ENCODE data around the gene F8A1. TPM values are rescaled to one million over a fixed set of nuclear protein-coding genes. Genes with fewer than 3 reads are reported as not detected.

F8A1 gene
- total RNA-seq, result 5.6 TPM

DNA sequence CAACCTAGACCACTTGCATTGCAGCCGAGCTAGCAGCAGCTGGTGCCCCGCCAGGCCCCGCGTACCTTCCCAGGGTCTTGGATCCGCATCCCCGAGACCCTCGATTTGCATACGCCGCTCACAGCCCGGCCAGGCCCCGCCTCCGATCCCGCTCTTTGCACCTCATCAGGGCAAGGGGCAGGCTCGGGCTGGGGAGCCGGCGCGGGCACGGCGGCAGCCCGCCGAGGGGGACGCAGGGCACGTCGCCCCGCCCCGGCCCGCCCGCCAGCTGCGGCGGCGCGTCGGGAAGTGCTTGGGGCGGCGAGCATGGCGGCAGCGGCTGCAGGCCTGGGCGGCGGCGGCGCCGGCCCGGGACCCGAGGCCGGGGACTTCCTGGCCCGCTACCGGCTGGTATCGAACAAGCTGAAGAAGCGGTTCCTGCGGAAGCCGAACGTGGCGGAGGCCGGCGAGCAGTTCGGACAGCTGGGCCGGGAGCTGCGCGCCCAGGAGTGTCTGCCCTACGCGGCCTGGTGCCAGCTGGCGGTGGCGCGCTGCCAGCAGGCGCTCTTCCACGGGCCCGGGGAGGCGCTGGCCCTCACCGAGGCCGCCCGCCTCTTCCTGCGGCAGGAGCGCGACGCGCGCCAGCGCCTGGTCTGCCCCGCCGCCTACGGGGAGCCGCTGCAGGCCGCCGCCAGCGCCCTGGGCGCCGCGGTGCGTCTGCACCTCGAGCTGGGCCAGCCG lies at the start of gene F8A1:
TSS of gene F8A1 (plus strand) at position 287 of the 720 bp plus-strand sequence. CDS start at position 307, 20 bp downstream.

Small RNA genes within 50 kb of the gene (small RNA-seq; reads per million reads assigned to genes)
- not detected for gene MIR1184-1 (ENCODE audit: low replicate concordance)

Other genes with a start within 250 kb of the F8A1 start
- not detected for gene CTAG2, start 232.8 kb upstream of the F8A1 start, total RNA-seq
- gene GAB3, start 135.3 kb upstream of the F8A1 start, total RNA-seq, result 0.94 TPM
- 29.7 TPM for gene DKC1, start 123.5 kb upstream of the F8A1 start, total RNA-seq
- gene MPP1, start 80.9 kb upstream of the F8A1 start, total RNA-seq, result 25.7 TPM
- gene SMIM9, start 51.7 kb upstream of the F8A1 start, total RNA-seq, result not detected
- 5.6 TPM for gene F8, start 136.4 kb downstream of the F8A1 start, total RNA-seq
- gene FUNDC2, start 140.5 kb downstream of the F8A1 start, total RNA-seq, result 31.9 TPM
- gene CMC4, start 184.8 kb downstream of the F8A1 start, total RNA-seq, result 3.8 TPM
- 3.4 TPM for gene MTCP1, start 184.8 kb downstream of the F8A1 start, total RNA-seq
- 18.8 TPM for gene BRCC3, start 185.2 kb downstream of the F8A1 start, total RNA-seq